DMS53 (cell line): ENCODE results near the gene C12orf42.

Source experiments
- DNase-seq: peaks from one replicate; lab custom pipeline; 2025; lab: John Stamatoyannopoulos, UW

C12orf42 gene

GRCh38 chr12:103268831-103269514, 226.8 kb downstream of the C12orf42 start:
- peak; percentile 96 for DNase-seq

DNA sequence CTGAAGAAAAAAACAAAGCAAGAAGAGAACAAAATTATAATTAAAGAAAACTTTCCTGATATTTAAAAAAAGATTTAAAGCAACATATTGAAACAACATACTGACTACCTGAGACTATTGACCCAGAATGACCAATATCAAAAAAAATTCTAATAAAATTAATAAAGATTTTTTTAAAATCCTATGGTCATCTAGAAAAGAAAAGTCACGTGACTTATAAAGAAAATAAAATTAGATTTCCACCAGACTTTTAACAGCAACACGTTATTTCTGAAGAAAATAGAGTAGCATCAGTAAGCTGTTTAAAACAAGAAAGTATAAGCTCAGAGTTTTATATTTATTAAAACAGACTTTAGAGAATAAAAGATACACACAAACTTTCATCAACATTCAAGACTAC, 238.0 kb downstream of the C12orf42 start:
- DNase-seq = no peak
